HEK293 (cell line): ENCODE measurements around the gene CRELD1.

ENCODE experiments used
- CTCF ChIA-PET: fragments of 350-600 bp; formaldehyde crosslinking; extraction: SDS; loops from one replicate; lab custom pipeline; 2021; ENCODE audit warnings: antibody characterized with exemption; lab: Yijun Ruan, JAX
- POLR2A ChIA-PET: fragments of 300-600 bp; formaldehyde crosslinking; extraction: SDS; loops from one replicate; lab custom pipeline; 2020; ENCODE audit warnings: antibody characterized with exemption, inconsistent platforms; lab: Yijun Ruan, JAX
- H3K27ac ChIP-seq: fragments of 200-500 bp; sonication (Bioruptor generic); 2 replicates; pipeline ENCODE4 v1.5.1; 2014; ENCODE audit warnings: low read depth, low read length, control low read depth, inconsistent platforms; ENCODE audit errors: extremely low read depth
- H3K36me3 ChIP-seq, 2 experiments: fragments of 200-500 bp in 1 of 2; sonication (Bioruptor generic) in 1 of 2; 1 replicate in 1 of 2; 2 replicates in 1 of 2; pipeline ENCODE4 v1.5.1; 2014 to 2017; ENCODE audit warnings: inconsistent platforms in 2 of 2, low read length in 2 of 2; ENCODE audit not compliant: control insufficient read depth in 2 of 2, insufficient read depth in 1 of 2
- H3K4me1 ChIP-seq: fragments of 200-500 bp; sonication (Bioruptor generic); 2 replicates; pipeline ENCODE4 v1.5.1; 2014; ENCODE audit warnings: mild to moderate bottlenecking, low read length, inconsistent platforms; ENCODE audit not compliant: control insufficient read depth, insufficient read depth
- H3K4me3 ChIP-seq: 2 replicates; pipeline ENCODE4 v1.5.1; 2011; ENCODE audit warnings: low read depth, mild to moderate bottlenecking, control low read depth, low read length, moderate library complexity
- H3K9me3 ChIP-seq: fragments of 200-500 bp; sonication (Bioruptor generic); 2 replicates; pipeline ENCODE4 v1.5.1; 2014; ENCODE audit warnings: low read depth, low read length, inconsistent platforms; ENCODE audit not compliant: control insufficient read depth, insufficient read depth
- GLIS1 ChIP-seq: fragments of 450-650 bp; formaldehyde crosslinking; IDR thresholded peaks from 2 replicates; pipeline ENCODE4 v1.5.1; 2016; ENCODE audit warnings: missing biosample characterization, missing genetic modification characterization
- GLIS2 ChIP-seq: fragments of 450-650 bp; formaldehyde crosslinking; IDR thresholded peaks from 2 replicates; pipeline ENCODE4 v1.5.1; 2016; ENCODE audit warnings: missing biosample characterization, missing genetic modification characterization
- HOXC10 ChIP-seq: sonication (generic); formaldehyde crosslinking; IDR thresholded peaks from 2 replicates; pipeline ENCODE4 v1.8.1; 2023; ENCODE audit warnings: mild to moderate bottlenecking, missing genetic modification reagents
- KLF1 ChIP-seq: fragments of 450-650 bp; formaldehyde crosslinking; IDR thresholded peaks from 2 replicates; pipeline ENCODE4 v1.5.1; 2016; ENCODE audit warnings: missing biosample characterization, missing genetic modification characterization
- MYNN ChIP-seq: fragments of 450-650 bp; formaldehyde crosslinking; IDR thresholded peaks from 2 replicates; pipeline ENCODE4 v1.5.1; 2016; ENCODE audit warnings: missing biosample characterization, missing genetic modification characterization, borderline replicate concordance
- PRDM1 ChIP-seq: fragments of 450-650 bp; formaldehyde crosslinking; IDR thresholded peaks from 2 replicates; pipeline ENCODE4; 2016; ENCODE audit warnings: missing biosample characterization, missing genetic modification characterization
- SCRT1 ChIP-seq: fragments of 450-650 bp; formaldehyde crosslinking; IDR thresholded peaks from 2 replicates; pipeline ENCODE4 v1.5.1; 2016; ENCODE audit warnings: missing biosample characterization, missing genetic modification characterization, borderline replicate concordance
- TRIM28 ChIP-seq: IDR thresholded peaks from 2 replicates; pipeline ENCODE4 v1.6.1; 2011; ENCODE audit warnings: low read length, control low read depth, borderline replicate concordance
- ZBTB17 ChIP-seq: fragments of 450-650 bp; formaldehyde crosslinking; IDR thresholded peaks from 2 replicates; pipeline ENCODE4 v1.5.1; 2016; ENCODE audit warnings: missing biosample characterization, missing genetic modification characterization
- ZBTB7A ChIP-seq: fragments of 450-650 bp; formaldehyde crosslinking; IDR thresholded peaks from 2 replicates; pipeline ENCODE4 v1.5.1; 2016; ENCODE audit warnings: low read depth, missing biosample characterization, missing genetic modification characterization
- ZFP3 ChIP-seq: fragments of 450-650 bp; formaldehyde crosslinking; IDR thresholded peaks from 2 replicates; pipeline ENCODE4 v1.5.1; 2016; ENCODE audit warnings: low read depth, missing biosample characterization, missing genetic modification characterization
- ZIC2 ChIP-seq: fragments of 450-650 bp; formaldehyde crosslinking; IDR thresholded peaks from 2 replicates; pipeline ENCODE4 v1.5.1; 2016; ENCODE audit warnings: missing biosample characterization, missing genetic modification characterization
- ZNF274 ChIP-seq, 2 experiments: fragments of 200-500 bp in 1 of 2; fragments of 450-650 bp in 1 of 2; sonication (Bioruptor generic) in 1 of 2; formaldehyde crosslinking in 1 of 2; IDR thresholded peaks; 2 replicates each; pipeline versions ENCODE4 v1.5.1 to v1.6.1; 2014 to 2016; ENCODE audit warnings: borderline replicate concordance in 1 of 2, inconsistent platforms in 1 of 2, low read length in 1 of 2, missing biosample characterization in 1 of 2, missing genetic modification characterization in 1 of 2
- ZNF341 ChIP-seq: fragments of 450-650 bp; formaldehyde crosslinking; IDR thresholded peaks from 2 replicates; pipeline ENCODE4; 2016; ENCODE audit warnings: low read depth, missing biosample characterization, missing genetic modification characterization
- ZNF354C ChIP-seq: fragments of 450-650 bp; formaldehyde crosslinking; IDR thresholded peaks from 2 replicates; pipeline ENCODE4 v1.5.1; 2016; ENCODE audit warnings: missing biosample characterization, missing genetic modification characterization, low read depth, borderline replicate concordance
- ZNF473 ChIP-seq: fragments of 450-650 bp; formaldehyde crosslinking; IDR thresholded peaks from 2 replicates; pipeline ENCODE4 v1.5.1; 2017; ENCODE audit warnings: missing biosample characterization, missing genetic modification characterization
- ZNF654 ChIP-seq: fragments of 450-650 bp; formaldehyde crosslinking; IDR thresholded peaks from 2 replicates; pipeline ENCODE4 v1.5.1; 2016; ENCODE audit warnings: low read depth, missing biosample characterization, missing genetic modification characterization
- ZNF792 ChIP-seq: fragments of 450-650 bp; formaldehyde crosslinking; IDR thresholded peaks from 2 replicates; pipeline ENCODE4 v1.5.1; 2016; ENCODE audit warnings: missing biosample characterization, missing genetic modification characterization
- ZSCAN30 ChIP-seq: fragments of 450-650 bp; IDR thresholded peaks from 2 replicates; pipeline ENCODE4 v1.5.1; 2018; ENCODE audit warnings: missing biosample characterization, mild to moderate bottlenecking, missing genetic modification characterization, moderate library complexity
- ZXDB ChIP-seq: fragments of 450-650 bp; formaldehyde crosslinking; IDR thresholded peaks from 2 replicates; pipeline ENCODE4 v1.5.1; 2016; ENCODE audit warnings: missing biosample characterization, missing genetic modification characterization
- TF ChIP-seq, protein P1 (sequence below): fragments of 450-650 bp; formaldehyde crosslinking; IDR thresholded peaks from 2 replicates; pipeline ENCODE4 v1.5.1; 2016; ENCODE audit warnings: missing biosample characterization, missing genetic modification characterization
- TF ChIP-seq, protein P2 (sequence below): fragments of 450-650 bp; formaldehyde crosslinking; IDR thresholded peaks from 2 replicates; pipeline ENCODE4 v1.5.1; 2016; ENCODE audit warnings: missing biosample characterization, missing genetic modification characterization
- TF ChIP-seq, protein P3 (sequence below): fragments of 450-650 bp; formaldehyde crosslinking; IDR thresholded peaks from 2 replicates; pipeline ENCODE4 v1.5.1; 2017; ENCODE audit warnings: missing biosample characterization, mild to moderate bottlenecking, missing genetic modification characterization, moderate library complexity
- TF ChIP-seq, protein P4 (sequence below): fragments of 450-650 bp; formaldehyde crosslinking; IDR thresholded peaks from 2 replicates; pipeline ENCODE4 v1.5.1; 2017; ENCODE audit warnings: missing biosample characterization, missing genetic modification characterization
- TF ChIP-seq, protein P5 (sequence below): fragments of 450-650 bp; formaldehyde crosslinking; IDR thresholded peaks from 2 replicates; pipeline ENCODE4 v1.5.1; 2017; ENCODE audit warnings: missing biosample characterization, missing genetic modification characterization

Gene CRELD1

DNA sequence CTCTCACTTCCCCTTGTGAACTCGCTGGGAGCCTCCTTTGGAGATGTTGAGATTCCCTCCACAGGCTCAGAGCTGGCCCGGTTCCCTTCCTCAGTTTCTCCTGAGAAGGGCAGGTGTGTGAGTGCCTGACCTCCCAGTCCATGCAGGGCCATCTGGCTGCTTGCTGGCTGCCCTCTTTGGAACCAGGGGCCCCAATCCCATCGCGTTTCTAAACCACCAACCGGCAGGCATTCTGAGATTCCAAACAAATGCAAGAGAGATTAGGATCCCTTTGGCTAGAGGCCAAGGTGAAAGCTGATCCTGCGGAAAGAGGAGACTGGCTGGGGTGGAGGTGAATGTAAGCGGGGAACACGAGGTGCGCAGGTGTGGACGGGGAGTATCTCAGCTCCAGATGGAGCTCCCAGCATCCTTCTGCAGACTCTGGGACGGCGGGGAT lies 21.5 kb downstream of the CRELD1 start (continued):
- TF ChIP-seq, protein P1, sequence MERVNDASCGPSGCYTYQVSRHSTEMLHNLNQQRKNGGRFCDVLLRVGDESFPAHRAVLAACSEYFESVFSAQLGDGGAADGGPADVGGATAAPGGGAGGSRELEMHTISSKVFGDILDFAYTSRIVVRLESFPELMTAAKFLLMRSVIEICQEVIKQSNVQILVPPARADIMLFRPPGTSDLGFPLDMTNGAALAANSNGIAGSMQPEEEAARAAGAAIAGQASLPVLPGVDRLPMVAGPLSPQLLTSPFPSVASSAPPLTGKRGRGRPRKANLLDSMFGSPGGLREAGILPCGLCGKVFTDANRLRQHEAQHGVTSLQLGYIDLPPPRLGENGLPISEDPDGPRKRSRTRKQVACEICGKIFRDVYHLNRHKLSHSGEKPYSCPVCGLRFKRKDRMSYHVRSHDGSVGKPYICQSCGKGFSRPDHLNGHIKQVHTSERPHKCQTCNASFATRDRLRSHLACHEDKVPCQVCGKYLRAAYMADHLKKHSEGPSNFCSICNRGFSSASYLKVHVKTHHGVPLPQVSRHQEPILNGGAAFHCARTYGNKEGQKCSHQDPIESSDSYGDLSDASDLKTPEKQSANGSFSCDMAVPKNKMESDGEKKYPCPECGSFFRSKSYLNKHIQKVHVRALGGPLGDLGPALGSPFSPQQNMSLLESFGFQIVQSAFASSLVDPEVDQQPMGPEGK (tag by site-specific recombination) = peak; percentile 43; the same call in 1 of the 2 replicates
- TF ChIP-seq SCRT1 (tag by site-specific recombination) = no peak
- peak; percentile 74 for TF ChIP-seq ZBTB17
- TF ChIP-seq ZXDB (tag by site-specific recombination) = peak; percentile 33; the same call in 1 of the 2 replicates
- peak; percentile 27 for TF ChIP-seq ZIC2 (tag by site-specific recombination)
- TF ChIP-seq, all 188 proteins: peak for 16

DNA sequence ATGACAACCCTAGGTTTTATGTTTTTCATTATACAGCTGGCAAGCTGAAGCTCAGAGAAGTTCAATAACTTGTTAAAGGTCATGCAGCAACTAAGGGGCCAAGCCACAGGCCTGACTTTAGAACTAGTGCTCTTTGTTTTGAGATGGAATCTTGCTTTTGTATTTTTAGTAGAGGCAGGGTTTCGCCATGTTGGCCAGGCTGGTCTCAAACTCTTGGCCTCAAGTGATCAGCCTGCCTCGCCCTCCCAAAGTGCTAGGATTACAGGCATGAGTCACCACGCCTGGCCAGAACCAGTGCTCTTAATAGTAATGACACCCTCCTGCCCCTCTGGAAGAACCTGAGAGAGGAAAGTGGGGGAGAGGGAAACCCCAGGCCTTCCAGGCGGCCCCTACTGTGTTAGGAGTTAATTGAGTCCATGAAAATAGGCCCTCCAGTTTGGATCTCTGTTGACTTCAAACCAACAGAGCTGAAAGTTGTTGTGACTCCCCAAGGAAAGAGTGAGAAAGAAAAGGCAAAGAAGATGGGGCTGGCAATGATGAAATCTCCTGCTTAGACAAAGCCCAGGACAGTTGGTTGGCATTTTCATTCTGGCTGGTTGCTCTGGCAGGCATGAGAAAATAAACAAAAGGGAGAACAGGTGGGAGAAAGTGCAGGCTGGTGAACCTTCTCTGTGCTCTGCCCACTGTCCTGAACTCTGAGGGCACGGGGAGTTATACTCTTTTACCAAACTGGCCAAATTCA lies 22.1 kb downstream of the CRELD1 start:
- Histone ChIP-seq H3K4me3 (no peak overlapping the region), H3K9me3 (no peaks in the 10 kb centered on the region)
- TF ChIP-seq ZNF341 (tag by site-specific recombination) = no peak
- no peak for TF ChIP-seq GLIS2 (tag by site-specific recombination)
- TF ChIP-seq, protein P2, sequence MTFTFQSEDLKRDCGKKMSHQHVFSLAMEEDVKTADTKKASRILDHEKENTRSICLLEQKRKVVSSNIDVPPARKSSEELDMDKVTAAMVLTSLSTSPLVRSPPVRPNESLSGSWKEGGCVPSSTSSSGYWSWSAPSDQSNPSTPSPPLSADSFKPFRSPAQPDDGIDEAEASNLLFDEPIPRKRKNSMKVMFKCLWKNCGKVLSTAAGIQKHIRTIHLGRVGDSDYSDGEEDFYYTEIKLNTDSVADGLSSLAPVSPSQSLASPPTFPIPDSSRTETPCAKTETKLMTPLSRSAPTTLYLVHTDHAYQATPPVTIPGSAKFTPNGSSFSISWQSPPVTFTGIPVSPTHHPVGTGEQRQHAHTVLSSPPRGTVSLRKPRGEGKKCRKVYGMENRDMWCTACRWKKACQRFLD (tag by site-specific recombination) = no peak
- TF ChIP-seq ZNF654 (tag by site-specific recombination) = no peak
- TF ChIP-seq ZNF274 (IDR thresholded peaks at IDR 0.05; ENCODE audit: low read length) = no peak
- TF ChIP-seq ZNF274 (tag by site-specific recombination; IDR thresholded peaks at IDR 0.05; ENCODE audit: borderline replicate concordance) = no peak
- TF ChIP-seq ZFP3 (tag by site-specific recombination) = no peak
- TF ChIP-seq ZNF354C (tag by site-specific recombination) = no peak
- TF ChIP-seq ZNF792 = no peak
- TF ChIP-seq, protein P1 (tag by site-specific recombination) = peak; percentile 18; the same call in 1 of the 2 replicates
- TF ChIP-seq HOXC10 (CRISPR knock-in tag) = no peak
- peak; percentile 67 for TF ChIP-seq KLF1
- TF ChIP-seq GLIS1 (tag by site-specific recombination) = 0 out of 2 replicates have a peak, but pooled peaks have one; percentile 10
- TF ChIP-seq ZBTB17 = peak; percentile 87
- TF ChIP-seq TRIM28 = no peak
- no peak for TF ChIP-seq ZNF473 (tag by site-specific recombination)
- TF ChIP-seq, protein P3, sequence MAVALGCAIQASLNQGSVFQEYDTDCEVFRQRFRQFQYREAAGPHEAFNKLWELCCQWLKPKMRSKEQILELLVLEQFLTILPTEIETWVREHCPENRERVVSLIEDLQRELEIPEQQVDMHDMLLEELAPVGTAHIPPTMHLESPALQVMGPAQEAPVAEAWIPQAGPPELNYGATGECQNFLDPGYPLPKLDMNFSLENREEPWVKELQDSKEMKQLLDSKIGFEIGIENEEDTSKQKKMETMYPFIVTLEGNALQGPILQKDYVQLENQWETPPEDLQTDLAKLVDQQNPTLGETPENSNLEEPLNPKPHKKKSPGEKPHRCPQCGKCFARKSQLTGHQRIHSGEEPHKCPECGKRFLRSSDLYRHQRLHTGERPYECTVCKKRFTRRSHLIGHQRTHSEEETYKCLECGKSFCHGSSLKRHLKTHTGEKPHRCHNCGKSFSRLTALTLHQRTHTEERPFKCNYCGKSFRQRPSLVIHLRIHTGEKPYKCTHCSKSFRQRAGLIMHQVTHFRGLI (tag by site-specific recombination) = no peak
- peak; percentile 80 for TF ChIP-seq PRDM1 (tag by site-specific recombination)
- TF ChIP-seq, protein P4, sequence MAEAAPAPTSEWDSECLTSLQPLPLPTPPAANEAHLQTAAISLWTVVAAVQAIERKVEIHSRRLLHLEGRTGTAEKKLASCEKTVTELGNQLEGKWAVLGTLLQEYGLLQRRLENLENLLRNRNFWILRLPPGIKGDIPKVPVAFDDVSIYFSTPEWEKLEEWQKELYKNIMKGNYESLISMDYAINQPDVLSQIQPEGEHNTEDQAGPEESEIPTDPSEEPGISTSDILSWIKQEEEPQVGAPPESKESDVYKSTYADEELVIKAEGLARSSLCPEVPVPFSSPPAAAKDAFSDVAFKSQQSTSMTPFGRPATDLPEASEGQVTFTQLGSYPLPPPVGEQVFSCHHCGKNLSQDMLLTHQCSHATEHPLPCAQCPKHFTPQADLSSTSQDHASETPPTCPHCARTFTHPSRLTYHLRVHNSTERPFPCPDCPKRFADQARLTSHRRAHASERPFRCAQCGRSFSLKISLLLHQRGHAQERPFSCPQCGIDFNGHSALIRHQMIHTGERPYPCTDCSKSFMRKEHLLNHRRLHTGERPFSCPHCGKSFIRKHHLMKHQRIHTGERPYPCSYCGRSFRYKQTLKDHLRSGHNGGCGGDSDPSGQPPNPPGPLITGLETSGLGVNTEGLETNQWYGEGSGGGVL (tag by site-specific recombination) = peak; percentile 16; the same call in 1 of the 2 replicates
- no peak for TF ChIP-seq ZBTB7A (tag by site-specific recombination)
- TF ChIP-seq, protein P5, sequence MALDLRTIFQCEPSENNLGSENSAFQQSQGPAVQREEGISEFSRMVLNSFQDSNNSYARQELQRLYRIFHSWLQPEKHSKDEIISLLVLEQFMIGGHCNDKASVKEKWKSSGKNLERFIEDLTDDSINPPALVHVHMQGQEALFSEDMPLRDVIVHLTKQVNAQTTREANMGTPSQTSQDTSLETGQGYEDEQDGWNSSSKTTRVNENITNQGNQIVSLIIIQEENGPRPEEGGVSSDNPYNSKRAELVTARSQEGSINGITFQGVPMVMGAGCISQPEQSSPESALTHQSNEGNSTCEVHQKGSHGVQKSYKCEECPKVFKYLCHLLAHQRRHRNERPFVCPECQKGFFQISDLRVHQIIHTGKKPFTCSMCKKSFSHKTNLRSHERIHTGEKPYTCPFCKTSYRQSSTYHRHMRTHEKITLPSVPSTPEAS (tag by site-specific recombination) = no peak
- no peak for TF ChIP-seq ZSCAN30 (tag by site-specific recombination)
- TF ChIP-seq MYNN (tag by site-specific recombination) = peak; percentile 73
- TF ChIP-seq, all 188 proteins: peak for 7
- Histone ChIP-seq H3K27ac (no peak overlapping the region; the same call in 1 of the 2 replicates), H3K4me1 (peaks cover 14% of the 10 kb centered on the region), H3K36me3 (no peaks in the 10 kb centered on the region)
- CTCF ChIA-PET = interaction anchor here (0.9 to 2.1 kb wide), 5 partner anchors 8 to 129 kb away, joined by 3 to 9 read pairs (median 4); no protein-coding TSS in a partner anchor
- POLR2A ChIA-PET = interaction anchor here (2.3 kb wide), 1 partner anchor 23 kb away, joined by 9 read pairs; the partner anchor contains the start of gene CRELD1
